Neural cell (in vitro differentiated cells): ENCODE results near the gene THRB. TPM values are rescaled to one million over a fixed set of nuclear protein-coding genes. Genes with fewer than 3 reads are reported as not detected.

ENCODE experiments used
- H2AFZ ChIP-seq: fragments of 200-600, 300-800 bp; sonication (generic), shearing (Covaris generic); 2 replicates; pipeline ENCODE4 v1.6.0; 2014; ENCODE audit warnings: low read depth, mild to moderate bottlenecking, antibody characterized with exemption, low read length, moderate library complexity
- H3F3A ChIP-seq: fragments of 200-600 bp; shearing (Covaris generic); 2 replicates; pipeline ENCODE4 v1.6.1; 2016; ENCODE audit warnings: mild to moderate bottlenecking, moderate library complexity, mixed read lengths, antibody characterized with exemption, low read length; ENCODE audit not compliant: insufficient read depth, poor library complexity, severe bottlenecking
- H3K27ac ChIP-seq: fragments of 200-600, 300-800 bp; sonication (generic), shearing (Covaris generic); 2 replicates; pipeline ENCODE4 v1.5.1; 2014; ENCODE audit warnings: mild to moderate bottlenecking, low read length, moderate library complexity
- H3K27me3 ChIP-seq: fragments of 300-800, 200-600 bp; sonication (generic), shearing (Covaris generic); 2 replicates; pipeline ENCODE4 v1.6.0; 2014; ENCODE audit warnings: mild to moderate bottlenecking, low read depth, low read length, moderate library complexity; ENCODE audit not compliant: insufficient read depth
- H3K36me3 ChIP-seq: fragments of 300-800, 200-600 bp; sonication (generic), shearing (Covaris generic); 2 replicates; pipeline ENCODE4 v1.5.1; 2014; ENCODE audit warnings: mild to moderate bottlenecking, antibody characterized with exemption, low read length, moderate library complexity; ENCODE audit not compliant: insufficient read depth
- H3K4me2 ChIP-seq: fragments of 300-800, 200-600 bp; sonication (generic), shearing (Covaris generic); 2 replicates; pipeline ENCODE4 v1.6.0; 2014; ENCODE audit warnings: mild to moderate bottlenecking, low read length
- H3K4me3 ChIP-seq: fragments of 300-800, 200-600 bp; sonication (generic), shearing (Covaris generic); 2 replicates; pipeline ENCODE4 v1.5.1; 2014; ENCODE audit warnings: mild to moderate bottlenecking, low read length, moderate library complexity
- H3K79me2 ChIP-seq: fragments of 200-600 bp; shearing (Covaris generic); replicated peaks from 2 replicates; pipeline ENCODE4 v1.6.0; 2014; ENCODE audit warnings: mild to moderate bottlenecking, low read length, moderate library complexity; ENCODE audit not compliant: insufficient read depth
- H3K9ac ChIP-seq: fragments of 300-800, 200-600 bp; sonication (generic), shearing (Covaris generic); 2 replicates; pipeline ENCODE4 v1.6.1; 2016; ENCODE audit warnings: mild to moderate bottlenecking, low read length, mixed read lengths
- H3K9me2 ChIP-seq: fragments of 200-600 bp; shearing (Covaris generic); 2 replicates; pipeline ENCODE4 v1.6.1; 2016; ENCODE audit warnings: mild to moderate bottlenecking, low read length, mixed read lengths; ENCODE audit not compliant: insufficient read depth
- H3K9me3 ChIP-seq: fragments of 200-600, 300-800 bp; sonication (generic), shearing (Covaris generic); 2 replicates; pipeline ENCODE4 v1.6.1; 2016; ENCODE audit warnings: mild to moderate bottlenecking, mixed run types, low read length, moderate library complexity, mixed read lengths
- H4K20me1 ChIP-seq: fragments of 200-600 bp; shearing (Covaris generic); 2 replicates; pipeline ENCODE4 v1.6.1; 2016; ENCODE audit warnings: mild to moderate bottlenecking, mixed run types; ENCODE audit not compliant: insufficient read depth
- EP300 ChIP-seq: fragments of 450-650 bp; conservative IDR thresholded peaks from 2 replicates; pipeline ENCODE4 v1.6.1; 2014; ENCODE audit warnings: antibody characterized with exemption, mild to moderate bottlenecking, moderate library complexity; ENCODE audit not compliant: poor library complexity, severe bottlenecking
- EZH2 ChIP-seq: fragments of 200-600, 300-800 bp; shearing (Covaris generic), sonication (generic); IDR thresholded peaks from 2 replicates; pipeline ENCODE4 v1.6.1; 2014; ENCODE audit warnings: antibody characterized with exemption, low read length, borderline replicate concordance, mild to moderate bottlenecking; ENCODE audit not compliant: insufficient read depth, poor library complexity, severe bottlenecking
- MXI1 ChIP-seq: fragments of 450-650 bp; conservative IDR thresholded peaks from 2 replicates; pipeline ENCODE4 v1.6.1; 2014; ENCODE audit warnings: antibody characterized with exemption, mild to moderate bottlenecking; ENCODE audit not compliant: poor library complexity, severe bottlenecking
- POLR2AphosphoS5 ChIP-seq: IDR thresholded peaks from 2 replicates; pipeline ENCODE4 v1.6.1; 2012
- RAD21 ChIP-seq: fragments of 450-650 bp; conservative IDR thresholded peaks from 2 replicates; pipeline ENCODE4 v1.6.1; 2014; ENCODE audit warnings: antibody characterized with exemption, mild to moderate bottlenecking, moderate library complexity
- SMC3 ChIP-seq: fragments of 450-650 bp; conservative IDR thresholded peaks from 2 replicates; pipeline ENCODE4 v1.6.1; 2014; ENCODE audit warnings: antibody characterized with exemption, mild to moderate bottlenecking, moderate library complexity; ENCODE audit not compliant: poor library complexity
- TAF1 ChIP-seq: IDR thresholded peaks from 2 replicates; pipeline ENCODE4 v1.6.1; 2012; ENCODE audit warnings: low read depth
- polyA plus RNA-seq: library from polyadenylated mRNA; depleted of rRNA; stranded (reverse); fragments of >200 nt; gene quantifications from 2 replicates; pipeline ENCODE4 v1.2.3, GENCODE V29; 2014
- TF ChIP-seq, protein P1 (sequence below): fragments of 450-650 bp; IDR thresholded peaks from 2 replicates; pipeline ENCODE4 v1.5.1; 2014; ENCODE audit warnings: antibody characterized with exemption, mild to moderate bottlenecking, moderate library complexity; ENCODE audit not compliant: poor library complexity, severe bottlenecking
- TF ChIP-seq, protein P2 (sequence below): IDR thresholded peaks from 2 replicates; pipeline ENCODE4 v1.6.1; 2012; ENCODE audit warnings: borderline replicate concordance

THRB gene
- polyA plus RNA-seq, 1 donor from 2014 or later, result 1.7 TPM

DNA sequence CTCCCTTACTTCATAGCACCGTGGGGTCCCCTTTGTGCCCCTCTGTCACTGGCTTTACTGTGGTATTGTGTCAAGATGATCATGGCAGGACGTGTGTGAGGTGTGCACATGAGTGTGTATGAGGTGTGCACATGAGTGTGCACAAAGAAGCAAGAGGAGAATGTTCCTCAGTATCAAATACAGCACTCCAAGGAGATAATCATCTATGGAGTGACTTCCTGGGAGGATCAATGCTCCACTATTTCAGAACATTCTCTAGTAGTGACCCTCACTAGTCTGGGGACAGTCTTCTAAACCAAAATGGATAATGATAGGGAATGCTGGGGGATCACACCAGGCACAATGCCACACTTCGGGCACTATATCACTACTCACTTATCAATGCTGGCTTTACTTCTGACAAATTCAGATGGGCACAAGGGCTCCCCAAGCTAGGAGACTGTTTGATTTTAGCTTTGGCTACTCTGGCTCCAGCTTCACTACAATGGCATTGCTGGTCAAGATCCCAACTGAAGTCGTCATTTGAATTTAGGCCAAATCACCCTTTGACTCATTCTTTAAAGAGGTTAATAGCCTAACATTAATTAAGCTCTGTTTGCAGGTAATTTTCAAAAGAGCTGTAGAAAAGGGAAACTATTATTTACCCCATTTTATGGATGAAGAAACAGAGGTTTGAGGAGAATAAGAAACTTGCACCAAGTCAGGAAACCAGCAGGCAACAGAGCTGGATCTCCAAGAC lies 124.1 kb downstream of the THRB start:
- Histone ChIP-seq H2AFZ (no peak overlapping the region), H3K27ac (no peak overlapping the region), H3K79me2 (no peaks in the 10 kb centered on the region), H3K27me3 (no peaks in the 10 kb centered on the region), H3K36me3 (no peaks in the 10 kb centered on the region), H4K20me1 (no peaks in the 10 kb centered on the region), H3F3A (no peaks in the 10 kb centered on the region), H3K9me2 (no peaks in the 10 kb centered on the region), H3K9me3 (no peaks in the 10 kb centered on the region), H3K4me2 (no peak overlapping the region), H3K9ac (no peak overlapping the region), H3K4me3 (no peak overlapping the region)
- TF ChIP-seq, protein P1, sequence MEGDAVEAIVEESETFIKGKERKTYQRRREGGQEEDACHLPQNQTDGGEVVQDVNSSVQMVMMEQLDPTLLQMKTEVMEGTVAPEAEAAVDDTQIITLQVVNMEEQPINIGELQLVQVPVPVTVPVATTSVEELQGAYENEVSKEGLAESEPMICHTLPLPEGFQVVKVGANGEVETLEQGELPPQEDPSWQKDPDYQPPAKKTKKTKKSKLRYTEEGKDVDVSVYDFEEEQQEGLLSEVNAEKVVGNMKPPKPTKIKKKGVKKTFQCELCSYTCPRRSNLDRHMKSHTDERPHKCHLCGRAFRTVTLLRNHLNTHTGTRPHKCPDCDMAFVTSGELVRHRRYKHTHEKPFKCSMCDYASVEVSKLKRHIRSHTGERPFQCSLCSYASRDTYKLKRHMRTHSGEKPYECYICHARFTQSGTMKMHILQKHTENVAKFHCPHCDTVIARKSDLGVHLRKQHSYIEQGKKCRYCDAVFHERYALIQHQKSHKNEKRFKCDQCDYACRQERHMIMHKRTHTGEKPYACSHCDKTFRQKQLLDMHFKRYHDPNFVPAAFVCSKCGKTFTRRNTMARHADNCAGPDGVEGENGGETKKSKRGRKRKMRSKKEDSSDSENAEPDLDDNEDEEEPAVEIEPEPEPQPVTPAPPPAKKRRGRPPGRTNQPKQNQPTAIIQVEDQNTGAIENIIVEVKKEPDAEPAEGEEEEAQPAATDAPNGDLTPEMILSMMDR, result no peak
- TF ChIP-seq POLR2AphosphoS5 (no peak), MXI1 (no peak), EZH2 (no peak)

DNA sequence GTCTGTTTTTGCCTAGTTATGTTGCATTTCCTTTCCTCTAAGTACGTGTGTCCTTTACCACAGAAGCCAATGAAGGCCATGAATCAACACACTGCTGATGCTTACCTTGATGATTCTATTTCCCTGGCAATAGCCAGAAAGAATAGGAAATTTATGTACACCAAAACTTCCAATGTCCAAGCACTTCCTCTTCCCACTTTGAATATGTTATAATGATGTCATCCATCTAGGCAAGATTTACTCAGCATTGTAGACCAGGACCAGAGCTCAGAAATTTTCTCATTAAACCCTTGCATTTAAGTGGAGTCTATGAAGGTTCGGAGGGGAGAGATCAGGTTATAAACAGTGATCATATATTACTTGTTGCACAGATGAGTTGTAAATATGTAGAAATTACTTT lies 126.0 kb downstream of the THRB start:
- Histone ChIP-seq H3K9ac (no peak overlapping the region), H3K27ac (no peak overlapping the region), H4K20me1 (no peaks in the 10 kb centered on the region), H3K79me2 (no peaks in the 10 kb centered on the region), H3K36me3 (no peaks in the 10 kb centered on the region), H3K9me3 (no peaks in the 10 kb centered on the region), H3F3A (no peaks in the 10 kb centered on the region), H3K27me3 (no peaks in the 10 kb centered on the region), H3K9me2 (no peaks in the 10 kb centered on the region), H3K4me2 (no peak overlapping the region), H3K4me3 (no peak overlapping the region), H2AFZ (no peak overlapping the region)
- TF ChIP-seq MXI1, result no peak
- no peak for TF ChIP-seq SMC3
- TF ChIP-seq EZH2, result no peak
- TF ChIP-seq, protein P2, sequence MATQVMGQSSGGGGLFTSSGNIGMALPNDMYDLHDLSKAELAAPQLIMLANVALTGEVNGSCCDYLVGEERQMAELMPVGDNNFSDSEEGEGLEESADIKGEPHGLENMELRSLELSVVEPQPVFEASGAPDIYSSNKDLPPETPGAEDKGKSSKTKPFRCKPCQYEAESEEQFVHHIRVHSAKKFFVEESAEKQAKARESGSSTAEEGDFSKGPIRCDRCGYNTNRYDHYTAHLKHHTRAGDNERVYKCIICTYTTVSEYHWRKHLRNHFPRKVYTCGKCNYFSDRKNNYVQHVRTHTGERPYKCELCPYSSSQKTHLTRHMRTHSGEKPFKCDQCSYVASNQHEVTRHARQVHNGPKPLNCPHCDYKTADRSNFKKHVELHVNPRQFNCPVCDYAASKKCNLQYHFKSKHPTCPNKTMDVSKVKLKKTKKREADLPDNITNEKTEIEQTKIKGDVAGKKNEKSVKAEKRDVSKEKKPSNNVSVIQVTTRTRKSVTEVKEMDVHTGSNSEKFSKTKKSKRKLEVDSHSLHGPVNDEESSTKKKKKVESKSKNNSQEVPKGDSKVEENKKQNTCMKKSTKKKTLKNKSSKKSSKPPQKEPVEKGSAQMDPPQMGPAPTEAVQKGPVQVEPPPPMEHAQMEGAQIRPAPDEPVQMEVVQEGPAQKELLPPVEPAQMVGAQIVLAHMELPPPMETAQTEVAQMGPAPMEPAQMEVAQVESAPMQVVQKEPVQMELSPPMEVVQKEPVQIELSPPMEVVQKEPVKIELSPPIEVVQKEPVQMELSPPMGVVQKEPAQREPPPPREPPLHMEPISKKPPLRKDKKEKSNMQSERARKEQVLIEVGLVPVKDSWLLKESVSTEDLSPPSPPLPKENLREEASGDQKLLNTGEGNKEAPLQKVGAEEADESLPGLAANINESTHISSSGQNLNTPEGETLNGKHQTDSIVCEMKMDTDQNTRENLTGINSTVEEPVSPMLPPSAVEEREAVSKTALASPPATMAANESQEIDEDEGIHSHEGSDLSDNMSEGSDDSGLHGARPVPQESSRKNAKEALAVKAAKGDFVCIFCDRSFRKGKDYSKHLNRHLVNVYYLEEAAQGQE, result no peak
- no peak for TF ChIP-seq EP300
- TF ChIP-seq, protein P1, result no peak
- TF ChIP-seq POLR2AphosphoS5, result no peak
- TF ChIP-seq TAF1, result no peak
- TF ChIP-seq RAD21, result no peak
